Stimulated activated CD4-positive, alpha-beta T cell treated with anti-CD3 and anti-CD28 coated beads, TNF-alpha, amount 100 ng/mL, for 4 hours (primary cell): ENCODE data around the gene MFSD11.
"Not testable (repeated sequence)": the region's sequence is repeated elsewhere in the genome, so short reads cannot be mapped to it uniquely, and the experiment has no call there.

Source experiments
- DNase-seq, 3 experiments: peaks; one replicate each; pipeline ENCODE4 v3.0.0-alpha.2; 2020; ENCODE audit warnings: low read depth in 3 of 3

Gene MFSD11

DNA sequence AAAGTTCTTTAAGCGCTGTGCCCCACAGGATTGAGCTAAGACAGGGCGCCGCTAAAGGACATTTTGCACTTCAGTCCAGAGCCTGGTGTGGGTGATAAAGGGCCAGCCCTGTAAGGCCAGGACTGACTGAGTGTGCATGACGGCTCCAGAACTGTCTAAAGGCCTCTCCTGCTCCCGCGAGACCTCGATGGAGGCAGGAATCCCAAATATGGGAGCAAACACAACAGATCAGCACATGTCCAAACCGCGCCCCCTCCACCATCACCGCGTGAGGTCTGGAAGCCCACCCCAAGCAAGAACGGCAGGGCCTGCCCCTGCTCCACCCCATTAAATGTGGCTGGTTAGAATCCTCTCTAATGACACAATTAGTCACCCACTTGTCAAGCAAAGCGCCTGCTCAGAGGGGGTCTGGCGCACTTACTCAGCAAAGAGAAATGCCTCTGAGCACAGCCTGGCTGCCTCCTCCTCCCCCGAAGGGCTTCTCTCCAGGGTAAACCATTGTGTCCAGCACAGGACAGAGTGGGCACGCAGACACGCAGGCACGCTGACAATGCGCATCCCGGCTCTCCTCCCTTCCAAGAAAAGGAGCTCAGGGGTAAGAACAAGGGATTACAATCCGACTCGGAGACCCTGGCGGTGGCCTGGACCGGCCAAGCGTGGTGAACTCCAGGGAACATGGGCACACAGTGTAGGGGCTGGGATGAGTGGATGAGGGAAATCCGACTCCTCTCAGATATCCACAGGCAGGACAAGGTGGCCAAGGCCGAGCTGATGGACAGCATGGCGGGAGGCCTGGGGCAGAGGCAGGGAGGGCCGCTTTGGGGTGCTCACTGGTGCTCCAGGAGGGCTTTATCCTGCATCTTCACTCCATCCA lies 28.6 kb upstream of the MFSD11 start:
- no peak for DNase-seq

DNA sequence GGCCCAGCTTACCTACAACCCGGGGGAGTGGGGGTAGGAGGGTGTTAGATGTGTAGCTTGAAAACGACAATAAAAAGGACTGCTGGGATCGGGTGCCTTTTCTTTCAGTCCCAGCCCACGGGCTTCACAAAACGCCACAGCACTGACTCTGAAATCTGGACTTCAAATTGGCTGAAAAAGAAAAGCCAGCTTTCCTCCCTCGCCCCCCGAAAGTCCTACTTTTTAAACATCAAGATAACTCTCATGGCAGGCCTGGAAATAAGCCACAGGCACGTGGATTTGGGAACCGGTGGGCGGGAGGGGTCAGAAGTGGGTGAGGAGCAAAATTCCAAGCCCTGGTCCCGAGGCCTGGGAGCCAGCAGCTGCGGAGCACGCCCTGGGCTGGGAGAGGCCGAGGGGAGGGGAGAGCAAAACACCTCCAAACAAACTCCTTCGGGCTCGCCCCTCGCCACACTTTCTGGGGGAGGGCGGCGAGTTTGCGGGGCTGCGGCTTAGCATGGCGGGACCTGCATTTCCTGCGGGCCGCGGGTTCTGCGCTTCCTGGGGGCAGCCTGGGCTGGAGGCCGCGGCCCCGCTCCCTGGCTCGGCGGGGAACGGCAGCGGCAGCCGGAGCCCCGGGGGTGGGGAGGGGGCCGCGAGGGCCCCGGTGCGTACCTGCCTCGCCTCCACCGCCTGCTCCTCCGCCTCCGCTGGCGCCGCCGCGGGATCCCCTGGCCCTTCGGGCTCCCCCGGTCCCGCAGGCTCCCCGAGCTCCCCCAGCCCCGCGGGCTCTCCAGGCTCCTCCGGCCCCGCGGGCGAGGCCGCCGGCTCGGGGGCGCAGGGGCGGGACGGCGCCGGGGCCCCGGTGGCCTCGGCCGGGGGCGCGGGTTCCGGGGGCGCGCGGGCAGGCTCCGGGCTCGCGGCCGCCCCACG lies 27.7 kb upstream of the MFSD11 start:
- DNase-seq = not testable (repeated sequence)

DNA sequence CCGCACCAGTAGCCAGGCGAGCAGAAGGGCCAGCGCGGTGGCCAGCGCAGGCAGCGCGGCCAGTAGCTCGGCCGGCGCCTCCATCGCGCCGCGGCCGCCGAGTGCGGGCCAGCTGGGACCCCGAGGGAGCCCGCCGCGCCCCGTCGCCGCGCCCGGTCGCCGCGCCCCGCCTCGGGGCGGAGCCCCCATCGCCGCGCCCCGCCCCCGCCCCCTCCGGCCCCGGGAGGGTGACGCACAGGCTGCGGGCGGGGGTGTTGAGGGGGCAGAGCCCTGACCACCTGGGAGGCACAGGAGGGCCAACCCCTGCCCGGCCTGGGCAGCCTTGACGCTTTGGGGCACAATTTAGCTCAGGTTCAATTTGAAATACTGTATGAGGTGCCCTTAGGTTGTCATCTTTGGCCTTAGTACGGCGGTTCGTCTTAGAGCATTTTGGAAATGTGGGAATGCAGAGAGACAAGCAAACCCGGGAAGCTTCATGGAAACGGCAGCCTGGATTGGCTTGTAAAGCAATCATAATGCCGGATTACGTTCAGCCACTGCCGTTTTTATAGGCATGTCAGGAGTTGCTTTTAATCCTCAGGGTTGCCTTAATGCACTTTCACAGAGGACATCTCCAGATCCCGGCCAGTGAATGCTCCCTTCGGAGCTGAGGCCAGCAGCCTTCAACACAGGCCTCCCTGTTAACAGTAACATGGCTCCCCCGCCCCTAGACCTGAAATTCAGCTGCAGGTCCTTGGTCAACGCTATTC lies 26.9 kb upstream of the MFSD11 start, which contains the start of gene MXRA7:
Gene MXRA7, minus strand, starts transcription at position 103 of the 749 bp plus-strand sequence. Its CDS starts 19 bp downstream, at position 84.
- DNase-seq = peak in 1 of 3 experiments; percentile 41

DNA sequence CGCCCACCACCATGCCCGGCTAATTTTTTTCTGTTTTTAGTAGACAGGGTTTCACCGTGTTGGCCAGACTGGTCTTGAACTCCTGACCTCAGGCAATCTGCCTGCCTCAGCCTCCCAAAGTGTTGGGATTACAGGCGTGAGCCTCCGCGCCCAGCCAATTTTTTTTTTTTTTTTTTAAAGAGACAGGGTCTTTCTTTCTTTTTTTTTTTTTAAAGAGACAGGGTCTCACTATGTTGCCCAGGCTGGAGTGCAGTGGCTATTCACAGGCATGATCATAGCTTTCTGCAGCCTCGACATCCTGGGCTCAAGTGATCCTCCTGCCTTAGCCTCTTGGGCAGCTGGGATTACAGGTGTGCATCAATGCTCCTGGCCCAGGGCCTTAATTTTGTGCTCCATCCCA lies 25.6 kb upstream of the MFSD11 start:
- DNase-seq = not testable (repeated sequence)

DNA sequence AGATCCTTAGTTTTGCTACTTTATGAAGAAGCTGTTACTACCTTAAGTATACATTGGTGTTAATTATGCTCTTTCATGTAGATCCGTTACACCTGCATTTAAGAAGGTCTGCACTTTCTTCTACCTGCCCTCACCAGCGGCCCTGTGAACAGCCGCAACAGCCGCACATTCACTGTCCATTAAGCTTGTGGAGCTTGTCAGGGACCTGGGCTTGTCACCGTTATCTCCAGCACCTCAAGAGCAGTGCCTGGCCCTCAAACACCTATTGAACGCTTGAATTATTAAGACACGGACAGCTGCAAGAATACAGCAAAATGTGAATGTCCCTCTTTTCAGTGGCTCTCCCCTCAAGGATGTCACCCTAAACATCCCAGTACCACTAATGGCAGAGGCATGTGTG lies 24.2 kb upstream of the MFSD11 start:
- no peak for DNase-seq

DNA sequence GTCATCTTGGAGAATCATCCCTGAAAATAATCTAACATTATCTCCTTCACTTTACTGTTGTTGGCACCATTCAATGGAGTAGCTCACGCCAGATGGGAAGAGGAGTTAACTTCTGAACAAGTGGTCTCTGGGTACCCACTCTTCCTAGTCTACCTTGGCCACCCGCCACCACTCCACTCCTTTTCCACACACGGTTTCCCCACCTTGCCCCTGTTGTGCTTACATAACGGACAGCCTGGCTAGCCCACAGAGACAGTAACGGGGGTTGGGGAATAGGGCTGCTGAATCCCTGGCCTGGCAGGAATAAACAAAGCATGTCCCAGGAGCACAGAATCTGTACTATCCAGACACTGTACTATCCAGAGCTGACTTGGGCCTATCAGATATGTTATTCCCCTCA lies 23.6 kb upstream of the MFSD11 start:
- no peak for DNase-seq

DNA sequence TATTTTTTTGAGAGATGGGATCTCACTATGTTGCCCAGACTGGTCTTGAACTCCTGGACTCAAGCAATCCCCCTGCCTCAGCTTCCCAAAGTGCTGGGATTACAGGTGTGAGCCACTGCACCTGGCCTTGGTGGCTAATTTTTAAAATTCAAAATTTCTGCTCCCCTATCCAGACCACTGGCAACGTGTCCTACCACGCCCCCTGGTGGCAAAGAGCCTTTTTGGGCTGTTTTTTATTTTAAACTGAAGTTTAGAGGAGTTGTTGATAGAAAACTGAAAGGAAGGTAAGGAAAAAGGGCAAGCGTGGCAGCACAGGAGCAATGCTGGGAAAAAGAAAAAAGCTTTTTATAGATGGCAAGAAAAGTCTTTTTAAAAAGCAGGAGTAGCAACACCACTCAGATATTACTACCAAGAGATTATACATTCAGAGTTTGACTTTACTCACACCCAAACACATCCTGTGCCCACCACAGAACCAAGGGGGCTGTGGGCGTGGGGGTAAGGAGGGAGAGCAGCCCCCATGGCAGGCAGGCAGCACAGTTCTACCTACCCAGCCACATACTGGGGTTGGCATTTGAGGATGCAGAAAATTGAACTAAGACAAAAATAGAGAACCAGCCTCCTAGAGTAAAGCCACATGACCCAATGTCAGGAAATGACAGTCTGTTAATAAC lies 23.0 kb upstream of the MFSD11 start:
- DNase-seq = peak; percentile 43 to 64 (median 61)

DNA sequence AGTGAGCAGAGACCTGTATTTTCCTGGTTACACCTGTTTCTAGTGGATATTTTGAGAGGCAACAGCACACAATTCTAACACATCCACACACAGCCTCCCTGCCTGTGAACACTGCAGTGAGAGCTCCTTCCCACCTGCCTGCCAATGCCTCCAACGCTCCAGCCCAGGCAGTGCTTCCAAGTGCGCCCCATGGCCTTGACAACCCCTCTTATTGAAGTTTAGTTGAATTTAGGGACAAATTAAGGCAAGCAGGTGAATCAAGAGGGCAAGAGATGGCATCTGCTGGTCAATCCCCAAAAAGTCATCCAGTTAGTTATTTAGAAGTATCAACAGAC lies 22.5 kb upstream of the MFSD11 start:
- DNase-seq = no peak

DNA sequence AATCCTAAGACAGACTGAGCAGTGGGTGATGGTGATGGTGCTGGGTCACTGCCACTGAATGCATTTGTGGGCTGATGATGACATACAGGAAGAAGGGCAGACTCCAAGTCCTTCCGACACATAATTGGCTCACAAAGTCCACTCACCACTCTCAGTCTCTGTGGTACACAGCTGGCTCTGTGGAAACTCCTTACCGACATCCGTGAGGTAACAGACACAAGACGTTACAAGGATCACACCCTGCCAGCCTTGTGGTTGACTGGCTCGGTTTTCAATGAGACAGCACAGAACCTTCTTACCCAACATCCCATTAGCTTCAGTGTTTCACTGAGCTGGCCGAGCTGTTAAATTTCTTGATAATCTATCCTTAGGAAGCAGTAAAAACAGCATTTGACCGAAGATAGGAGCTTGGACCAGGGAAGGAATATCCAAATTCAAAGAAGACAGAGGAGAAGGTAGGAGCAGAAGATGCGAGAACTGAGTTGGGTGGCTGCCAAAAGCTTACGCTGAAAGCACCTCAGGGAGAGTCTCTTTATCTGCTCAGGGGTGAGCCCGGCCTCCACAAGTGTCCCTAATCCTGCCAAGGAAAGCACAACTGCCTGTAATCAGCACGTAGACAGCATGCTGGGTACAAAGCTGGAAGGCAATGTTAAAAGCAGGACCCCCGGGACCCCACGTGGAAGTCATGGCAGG lies 21.6 kb upstream of the MFSD11 start:
- DNase-seq = no peak

DNA sequence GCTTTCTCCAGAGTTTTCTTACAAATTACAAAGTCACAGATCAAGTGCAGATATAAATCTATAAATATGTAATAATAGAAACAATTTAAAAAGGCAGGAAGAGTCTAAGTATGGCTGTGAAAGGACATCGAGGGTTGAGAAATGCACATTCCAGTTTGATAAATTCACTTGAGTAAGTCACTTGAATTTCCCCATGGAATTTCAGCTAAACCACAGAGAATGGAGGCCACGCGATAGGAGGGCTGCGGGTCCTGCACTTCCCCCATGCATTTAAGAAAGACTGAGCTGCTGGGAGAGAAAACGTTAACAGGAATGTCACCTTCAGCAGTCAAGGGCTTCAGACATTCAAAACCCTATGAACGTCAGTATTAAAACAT lies 21.1 kb upstream of the MFSD11 start:
- DNase-seq = no peak

DNA sequence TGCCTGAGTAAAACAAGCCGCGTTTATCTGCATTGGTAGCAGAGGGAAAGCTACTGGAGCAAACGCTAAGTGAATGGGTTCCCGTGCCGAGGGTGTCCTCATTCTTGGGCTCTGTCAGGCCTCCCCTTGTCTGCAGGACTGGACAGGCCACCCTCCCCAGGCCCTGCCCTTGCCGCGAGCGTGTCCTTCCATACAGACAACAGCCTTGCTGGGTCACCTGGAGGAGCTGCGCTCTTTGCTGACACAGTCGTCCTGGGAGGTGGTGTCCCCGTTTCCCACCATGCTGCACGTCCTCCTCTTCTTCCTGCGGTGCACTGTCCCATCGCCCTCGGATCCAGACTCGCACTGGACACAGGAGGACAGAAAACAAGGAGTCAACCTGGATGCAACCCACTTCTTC lies 19.4 kb upstream of the MFSD11 start:
- no peak for DNase-seq

DNA sequence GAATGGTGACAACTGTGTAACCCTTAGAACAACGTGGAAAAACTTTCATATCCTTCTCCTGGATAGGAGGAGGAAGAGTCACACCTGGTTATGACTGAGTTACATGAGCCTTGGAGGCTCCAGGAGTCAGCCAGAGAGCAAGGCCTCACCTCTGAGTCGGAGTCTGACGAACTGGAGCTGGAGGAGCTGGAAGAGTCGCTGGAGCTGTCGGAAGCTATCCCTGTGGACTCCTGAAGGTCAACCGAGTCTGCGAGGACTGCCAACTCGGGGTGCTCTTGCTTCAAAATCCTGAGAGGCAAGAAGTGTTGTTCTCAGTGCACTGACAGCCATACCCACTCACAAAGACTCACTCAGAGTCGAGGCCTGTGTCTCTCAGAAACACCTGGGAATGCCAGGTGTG lies 17.7 kb upstream of the MFSD11 start:
- DNase-seq = no peak

DNA sequence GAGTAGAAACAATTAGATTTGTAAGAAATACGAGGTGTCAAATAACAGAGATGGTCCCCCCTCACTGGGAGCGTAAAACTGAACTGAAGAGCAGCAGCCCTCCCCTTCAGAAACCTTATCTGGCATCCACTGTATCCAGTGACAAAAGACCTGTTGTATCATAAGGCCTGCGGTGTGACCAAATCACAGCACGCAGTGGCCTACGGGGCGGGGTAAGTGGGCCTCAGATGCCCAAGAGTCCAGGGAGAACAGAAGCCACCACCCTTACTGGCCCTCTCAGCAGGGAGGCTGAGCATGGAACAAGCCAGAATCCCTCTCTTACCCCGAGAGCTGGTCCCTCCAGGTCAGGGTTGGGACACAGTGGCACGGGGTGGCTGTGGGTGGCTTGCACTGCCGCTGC lies 17.0 kb upstream of the MFSD11 start:
- DNase-seq = no peak

DNA sequence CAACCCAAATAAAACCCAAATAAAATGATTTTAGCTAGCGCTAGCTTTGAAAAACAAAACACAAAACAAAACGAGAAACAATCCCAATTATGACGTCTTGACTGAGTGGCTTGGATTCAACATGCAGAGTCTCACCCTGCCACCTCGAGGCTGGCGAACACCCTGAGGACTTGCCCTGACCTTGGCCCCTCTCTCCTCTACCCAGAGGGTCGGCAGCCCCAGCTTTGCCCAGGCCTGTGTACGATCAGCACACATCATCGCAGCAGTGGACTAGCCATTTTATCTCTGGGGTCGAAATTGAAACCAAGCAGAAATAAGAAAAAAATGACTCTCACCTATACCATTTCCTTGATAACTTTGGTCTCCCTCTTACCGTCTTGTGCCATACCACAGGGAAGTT lies 16.5 kb upstream of the MFSD11 start:
- DNase-seq = no peak

DNA sequence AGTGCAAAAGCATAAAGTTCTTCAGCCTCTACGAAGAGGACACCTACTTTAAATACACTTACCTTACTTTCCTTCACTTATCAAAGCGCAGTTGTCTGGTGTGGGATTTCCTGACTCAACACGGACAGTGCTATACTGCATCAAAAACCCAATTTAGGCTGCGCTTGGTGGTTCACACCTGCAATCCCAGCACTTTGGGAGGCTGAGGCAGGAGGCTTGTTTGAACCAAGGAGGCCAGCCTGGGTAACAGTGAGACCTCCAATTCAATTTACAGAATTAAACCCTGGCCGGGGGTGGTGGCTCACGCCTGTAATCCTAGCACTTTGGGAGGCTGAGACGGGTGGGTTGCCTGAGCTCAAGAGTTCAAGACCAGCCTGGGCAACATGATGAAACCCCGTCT lies 15.6 kb upstream of the MFSD11 start:
- no peak for DNase-seq

DNA sequence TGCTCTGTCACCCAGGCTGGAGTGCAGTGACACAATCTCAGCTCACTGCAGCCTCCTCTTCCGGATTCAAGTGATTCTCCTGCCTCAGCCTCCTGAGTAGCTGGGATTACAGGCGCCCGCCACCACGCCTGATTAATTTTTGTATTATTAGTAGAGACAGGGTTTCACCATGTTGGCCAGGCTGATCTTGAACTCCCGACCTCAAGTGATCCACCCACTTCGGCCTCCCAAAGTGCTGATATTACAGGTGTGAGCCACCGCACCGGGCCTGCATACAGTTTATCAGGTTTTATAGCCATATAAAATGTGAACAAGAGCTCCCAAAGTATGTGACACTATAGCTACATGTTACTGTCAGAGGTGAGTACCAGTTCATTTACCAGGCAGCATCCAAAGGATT lies 14.9 kb upstream of the MFSD11 start:
- DNase-seq = not testable (repeated sequence)

DNA sequence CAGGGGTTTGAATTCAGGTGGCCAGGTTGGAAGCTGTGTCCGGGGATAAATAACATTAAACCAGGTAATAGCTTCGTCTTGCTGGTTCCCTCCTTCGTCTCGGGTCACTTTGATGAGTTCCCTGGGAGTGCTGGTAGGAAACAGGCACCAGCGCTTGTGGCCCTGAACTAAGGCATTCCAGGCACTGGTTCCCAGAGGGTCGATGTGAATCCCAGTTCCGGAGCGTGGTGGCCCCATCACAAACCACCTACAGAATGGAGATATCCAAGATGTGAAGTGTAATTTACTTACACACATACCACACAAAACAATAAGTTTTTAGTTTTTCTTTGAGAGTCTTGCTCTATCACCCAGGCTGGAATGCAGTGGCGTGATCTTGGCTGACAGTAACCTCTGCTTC lies 14.1 kb upstream of the MFSD11 start:
- DNase-seq = no peak

DNA sequence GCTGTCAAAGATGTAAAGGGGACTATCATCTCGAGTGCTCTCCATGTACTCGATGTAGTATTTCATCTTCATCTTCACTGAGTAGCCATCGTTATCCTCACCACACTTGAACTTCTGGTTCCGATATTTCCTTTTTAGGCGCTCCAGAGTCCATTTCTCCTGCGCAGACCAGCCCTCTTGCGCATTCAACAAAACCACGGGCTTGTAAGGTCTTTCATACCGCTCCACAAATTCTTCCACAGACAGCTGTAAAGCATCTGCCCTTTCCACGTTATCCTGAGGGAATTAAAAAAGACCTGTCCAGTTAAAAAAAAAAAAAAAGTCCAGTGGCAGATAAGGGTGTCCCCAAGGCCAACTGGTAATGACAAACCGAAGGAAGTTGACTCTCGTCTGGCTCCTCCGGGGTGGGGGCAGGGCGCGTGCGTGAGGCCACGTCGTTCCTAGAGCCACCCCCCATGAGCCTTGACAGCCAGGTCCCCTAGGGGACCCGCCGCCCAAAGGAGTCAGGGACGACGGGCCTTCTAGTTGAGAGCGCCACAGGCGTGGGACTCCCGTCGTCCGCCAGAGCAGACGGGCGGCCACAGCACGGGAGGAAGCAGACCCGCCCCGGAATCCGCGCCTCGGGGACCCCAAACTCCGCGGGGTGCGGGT lies 12.2 kb upstream of the MFSD11 start:
- DNase-seq = peak; percentile 38 to 50 (median 46)

DNA sequence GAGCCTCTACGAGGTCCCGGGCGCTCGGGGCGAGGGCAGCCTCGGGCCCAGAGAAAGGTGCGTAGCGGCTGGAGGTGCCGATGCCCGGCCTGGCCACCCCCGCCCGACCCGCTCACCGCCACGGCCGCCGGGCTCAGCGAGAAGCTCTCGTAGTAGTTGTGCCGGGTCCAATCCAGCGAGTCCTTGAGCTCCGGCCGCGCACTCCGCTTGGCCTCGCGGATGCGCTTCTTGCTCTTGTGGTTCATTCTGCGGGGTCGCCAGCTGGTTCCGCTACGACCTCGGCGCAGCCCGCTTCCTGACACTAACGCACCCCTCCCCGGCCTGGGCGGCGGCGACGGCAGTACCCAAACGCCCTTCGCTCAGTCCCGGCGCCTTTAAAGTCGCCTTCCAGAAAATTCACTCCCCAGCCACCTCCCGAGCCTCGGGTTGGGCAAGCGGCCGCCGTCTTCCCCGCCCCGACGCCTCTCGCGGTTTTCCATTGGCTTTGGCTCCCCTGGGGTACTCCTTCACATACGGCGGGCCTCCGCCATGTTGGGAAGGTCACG lies 11.6 kb upstream of the MFSD11 start, which contains the start of gene JMJD6:
Gene JMJD6, minus strand, starts transcription at position 376 of the 545 bp plus-strand sequence. Its CDS starts 131 bp downstream, at position 245.
- DNase-seq = peak; percentile 85 to 90 (median 85)
